ENCODE results near the gene WRAP73.
A peak's percentile ranks its signal among the peaks of the same experiment; 100 is the strongest.

The WRAP73 gene, protein sequence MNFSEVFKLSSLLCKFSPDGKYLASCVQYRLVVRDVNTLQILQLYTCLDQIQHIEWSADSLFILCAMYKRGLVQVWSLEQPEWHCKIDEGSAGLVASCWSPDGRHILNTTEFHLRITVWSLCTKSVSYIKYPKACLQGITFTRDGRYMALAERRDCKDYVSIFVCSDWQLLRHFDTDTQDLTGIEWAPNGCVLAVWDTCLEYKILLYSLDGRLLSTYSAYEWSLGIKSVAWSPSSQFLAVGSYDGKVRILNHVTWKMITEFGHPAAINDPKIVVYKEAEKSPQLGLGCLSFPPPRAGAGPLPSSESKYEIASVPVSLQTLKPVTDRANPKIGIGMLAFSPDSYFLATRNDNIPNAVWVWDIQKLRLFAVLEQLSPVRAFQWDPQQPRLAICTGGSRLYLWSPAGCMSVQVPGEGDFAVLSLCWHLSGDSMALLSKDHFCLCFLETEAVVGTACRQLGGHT

GRCh38 chr1:3649342-3650247, at the start of gene WRAP73:
WRAP73 (minus strand) TSS chr1:3650103; CDS start chr1:3649999, 104 bp downstream.
- peak; percentile 88 for DNase-seq (ENCODE audit: low read depth)

- DNase-seq (ENCODE audit: low read depth) = no peak
These were observed 49.7 kb upstream of the WRAP73 start for GRCh38 chr1:3699596-3699995.

DNA sequence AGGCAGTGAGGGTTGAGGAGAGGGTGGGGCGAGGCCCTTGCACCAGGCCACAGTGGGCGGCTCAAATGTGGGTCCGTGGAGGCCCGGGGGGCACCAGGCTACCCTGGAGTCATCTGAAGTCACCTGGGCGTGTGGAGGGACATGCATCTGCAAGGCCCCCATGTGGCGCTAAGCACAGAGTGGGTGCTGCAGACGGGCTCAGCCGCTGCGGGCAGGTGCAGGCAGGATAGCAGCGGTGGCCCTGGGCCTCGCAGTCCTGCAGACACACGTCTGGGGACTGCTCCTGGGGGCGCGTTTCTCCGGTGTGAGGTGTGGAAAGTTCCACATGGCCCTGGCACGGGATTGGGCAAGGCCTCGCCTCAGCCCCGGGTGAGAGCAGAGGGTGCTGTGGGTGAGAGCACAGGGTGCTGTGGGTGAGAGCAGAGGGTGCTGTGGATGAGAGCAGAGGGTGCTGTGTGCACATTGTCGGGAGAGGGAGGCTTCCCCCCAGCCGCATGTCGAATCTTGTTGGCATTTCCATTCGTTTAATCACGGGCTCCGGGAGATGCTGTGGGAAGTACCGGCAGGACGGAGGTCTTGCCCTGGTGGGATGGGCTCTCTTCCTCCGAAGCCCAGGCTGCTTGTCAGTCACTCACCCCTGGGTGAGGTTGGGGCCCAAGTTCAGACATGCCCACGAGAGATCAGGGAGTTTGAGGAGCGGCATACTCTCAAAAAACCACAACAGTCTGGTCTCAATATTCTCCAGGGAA, 48.9 kb upstream of the WRAP73 start:
- no peak for DNase-seq (ENCODE audit: low read depth)

GRCh38 chr1:3697810-3698209, 47.9 kb upstream of the WRAP73 start:
- DNase-seq (ENCODE audit: low read depth) = no peak

GRCh38 chr1:3697104-3697503, 47.2 kb upstream of the WRAP73 start:
- no peak for DNase-seq (ENCODE audit: low read depth)

DNA sequence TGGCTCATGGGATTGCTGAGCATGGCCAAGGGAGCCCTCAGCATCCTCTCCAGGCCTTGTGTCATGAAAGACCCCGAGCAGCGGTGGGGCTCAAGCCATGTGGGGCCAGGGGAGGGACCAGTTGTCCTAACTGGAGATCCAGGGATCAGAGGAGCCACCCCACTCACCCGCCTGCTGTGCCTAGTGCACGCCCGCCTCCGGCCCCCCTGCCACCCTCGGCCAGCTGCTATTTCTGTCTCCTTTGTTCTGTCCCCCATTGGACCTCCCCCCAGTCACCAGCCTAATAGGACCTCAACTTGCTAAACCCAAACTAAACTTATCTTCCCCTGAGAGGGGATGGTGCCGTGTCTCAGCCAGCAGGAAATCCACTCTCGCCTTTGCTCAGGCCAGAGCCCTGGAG, 46.8 kb upstream of the WRAP73 start:
- DNase-seq (ENCODE audit: low read depth) = no peak

GRCh38 chr1:3695326-3696217, 45.7 kb upstream of the WRAP73 start:
- DNase-seq (ENCODE audit: low read depth) = peak; percentile 5

DNA sequence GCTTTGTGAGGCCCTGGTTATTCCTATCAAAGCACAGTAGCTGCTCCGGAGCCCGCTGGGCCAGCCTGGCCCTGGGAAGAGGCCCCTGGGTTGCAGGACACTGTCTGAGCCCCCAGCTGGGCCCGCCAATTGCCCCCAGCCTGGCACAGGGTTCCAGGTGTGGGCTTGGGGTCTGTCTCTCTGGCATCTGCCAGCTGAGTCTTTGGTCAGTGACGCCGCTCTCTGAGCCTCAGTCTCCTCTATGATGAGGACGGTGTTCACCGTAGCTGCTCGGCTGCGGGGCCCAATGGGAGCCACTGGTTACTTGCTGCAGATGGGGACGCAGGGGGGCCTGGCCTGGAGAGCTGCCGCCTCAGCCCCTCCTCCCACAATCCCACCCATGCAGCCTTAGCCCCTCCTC, 43.4 kb upstream of the WRAP73 start:
- DNase-seq (ENCODE audit: low read depth) = no peak

GRCh38 chr1:3692598-3692997, 42.7 kb upstream of the WRAP73 start:
- no peak for DNase-seq (ENCODE audit: low read depth)

DNA sequence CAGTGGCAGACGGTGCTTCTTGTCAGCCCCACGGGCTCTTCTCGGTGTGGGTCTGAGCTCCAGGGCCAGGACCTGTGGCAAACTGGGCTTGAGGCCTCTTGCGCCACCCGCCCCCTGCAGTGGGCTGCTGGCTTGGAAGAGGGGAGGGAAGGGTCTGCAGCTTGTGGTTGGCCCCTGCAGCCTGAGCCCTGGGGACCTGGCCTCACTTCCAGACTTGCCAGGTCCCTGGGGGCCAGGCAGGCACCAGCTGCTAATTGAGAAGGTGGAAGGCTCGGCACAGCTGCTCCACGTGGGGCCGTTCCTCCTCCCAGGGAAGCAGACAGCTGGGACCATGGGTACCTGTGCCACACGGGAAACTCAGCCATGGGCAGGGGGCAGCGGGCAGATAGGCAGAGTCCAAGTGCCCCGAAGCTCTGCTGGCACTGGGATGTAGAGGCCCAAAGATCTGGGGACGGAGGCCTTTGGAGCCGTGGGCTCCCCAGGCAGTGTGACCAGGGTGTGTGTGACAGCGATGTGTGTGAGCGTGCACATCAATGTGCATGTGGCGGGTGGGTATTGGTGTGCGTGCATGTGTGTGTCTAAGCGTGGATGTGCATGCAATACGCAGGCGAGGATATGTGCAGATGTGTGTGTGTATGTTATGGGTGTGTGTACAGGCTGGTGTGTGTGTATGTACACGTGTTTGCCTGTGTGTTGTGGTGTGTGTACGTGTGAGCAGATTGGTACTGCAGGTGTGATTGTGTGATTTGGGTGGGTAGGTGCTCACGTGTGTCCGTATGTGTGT, 41.7 kb upstream of the WRAP73 start:
- no peak for DNase-seq (ENCODE audit: low read depth)

- no peak for DNase-seq (ENCODE audit: low read depth)
These were observed 40.6 kb upstream of the WRAP73 start for GRCh38 chr1:3690282-3691065.

DNA sequence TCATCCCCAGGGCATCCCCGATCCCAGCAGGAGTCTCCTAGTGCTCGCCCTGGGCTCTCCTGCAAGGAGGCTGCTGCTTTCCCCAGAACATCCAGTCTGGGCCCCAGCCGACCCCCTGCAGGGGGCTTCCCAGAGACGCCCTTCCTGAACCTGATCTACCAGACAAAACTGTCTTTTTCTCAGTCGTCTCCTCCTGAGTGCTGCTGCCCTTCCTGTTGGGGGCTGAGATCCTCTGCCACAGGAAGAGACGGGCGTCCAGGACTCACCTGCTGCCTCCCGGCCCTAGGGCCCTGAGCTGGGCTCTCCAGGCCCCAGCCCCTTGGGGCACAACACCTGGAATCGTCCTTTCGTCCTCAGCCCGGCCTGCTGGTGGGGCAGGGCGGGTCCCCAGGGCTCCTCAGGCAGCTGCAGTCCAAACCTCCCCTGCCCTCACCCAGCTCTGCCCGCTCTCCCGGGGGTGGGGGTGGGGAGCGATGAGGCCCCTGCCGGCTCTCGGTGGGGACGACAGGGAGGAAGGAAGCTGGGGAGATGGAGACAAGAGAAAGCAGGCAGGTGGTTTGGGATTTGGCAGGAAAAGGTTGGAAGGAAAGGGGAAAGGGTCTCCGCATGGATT, 39.3 kb upstream of the WRAP73 start:
- DNase-seq (ENCODE audit: low read depth) = no peak

DNA sequence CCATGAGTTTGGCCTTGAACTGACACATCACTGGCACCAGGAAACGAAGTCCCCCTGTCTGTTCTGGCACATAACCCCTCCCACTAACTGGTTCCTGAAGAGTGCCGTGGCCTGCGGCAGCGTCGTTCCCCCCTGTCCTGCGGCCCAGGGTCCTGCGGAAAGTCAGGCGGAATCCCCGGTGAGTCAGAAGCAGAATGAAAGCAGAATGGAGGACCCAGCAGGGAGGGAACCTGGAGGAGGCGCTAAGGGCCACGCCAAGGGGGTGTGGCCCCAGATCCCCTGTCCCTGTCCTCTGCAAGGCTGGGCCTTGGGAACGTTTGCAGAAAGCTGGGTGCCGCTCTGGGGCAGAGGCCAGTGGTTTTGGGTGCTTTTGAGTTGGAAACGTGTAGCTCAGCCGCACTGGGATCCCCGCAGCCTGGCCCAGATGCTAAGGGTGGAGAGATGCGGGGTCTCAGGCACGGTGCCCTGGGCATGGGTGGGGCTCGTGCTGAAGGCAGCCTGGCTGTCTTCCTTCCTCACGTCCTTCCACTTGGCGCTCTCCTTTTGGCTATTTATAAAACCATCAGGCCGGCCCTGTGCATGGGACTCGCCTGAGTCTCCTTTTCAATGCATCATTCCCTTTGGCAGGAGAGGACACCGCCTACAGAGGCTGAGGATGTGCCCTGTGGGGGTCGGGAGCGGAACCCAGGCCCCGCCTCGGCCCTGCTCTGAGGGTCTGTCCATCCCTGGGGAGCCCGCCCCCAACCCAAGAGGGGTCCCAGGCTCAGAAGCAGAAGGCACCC, 38.6 kb upstream of the WRAP73 start:
- no peak for DNase-seq (ENCODE audit: low read depth)

- DNase-seq (ENCODE audit: low read depth) = no peak
These were observed 37.6 kb upstream of the WRAP73 start for GRCh38 chr1:3687504-3687903.

DNA sequence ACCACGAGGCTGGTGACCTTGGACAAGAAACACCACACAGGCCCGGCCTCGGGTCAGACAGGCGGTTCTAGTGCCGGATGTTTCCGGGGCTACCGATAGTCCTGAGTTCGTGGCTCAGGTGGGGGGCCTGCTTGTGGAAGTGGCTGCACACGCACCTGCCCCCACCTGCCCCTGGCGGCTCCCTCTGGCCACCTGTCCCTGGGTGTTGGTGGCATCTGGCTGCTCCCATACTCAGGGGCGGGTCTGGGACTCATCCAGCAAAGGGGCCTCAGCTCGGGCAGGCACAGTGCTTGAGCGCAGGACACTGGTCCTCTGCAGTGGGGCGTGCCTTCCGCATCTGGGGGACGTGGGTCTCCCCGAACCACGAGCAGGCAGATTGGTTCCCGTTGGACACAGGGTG, 36.0 kb upstream of the WRAP73 start:
- DNase-seq (ENCODE audit: low read depth) = no peak

GRCh38 chr1:3685222-3685621, 35.3 kb upstream of the WRAP73 start:
- no peak for DNase-seq (ENCODE audit: low read depth)

GRCh38 chr1:3683992-3684391, 34.1 kb upstream of the WRAP73 start:
- DNase-seq (ENCODE audit: low read depth) = no peak

DNA sequence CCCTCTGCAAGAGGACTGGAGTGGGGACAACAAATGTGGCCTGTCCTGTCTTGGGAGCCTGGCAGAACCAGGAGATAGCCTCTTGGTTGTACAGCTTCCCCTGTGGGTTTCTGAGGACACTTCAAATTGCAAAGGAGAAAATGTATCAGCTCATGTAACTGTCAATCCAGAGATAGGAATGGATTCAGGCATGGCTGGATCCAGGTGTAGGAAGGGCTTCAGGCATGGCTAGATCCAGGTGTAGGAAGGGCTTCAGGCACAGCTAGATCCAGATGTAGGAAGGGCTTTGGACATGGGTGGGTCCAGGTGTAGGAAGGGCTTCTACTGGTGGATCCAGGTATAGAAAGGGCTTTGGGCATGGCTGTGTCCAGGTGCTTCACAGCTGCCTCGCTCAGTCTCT, 33.3 kb upstream of the WRAP73 start:
- no peak for DNase-seq (ENCODE audit: low read depth)

All from stimulated activated CD4-positive, alpha-beta T cell treated with anti-CD3 and anti-CD28 coated beads, Interleukin-2, amount 100 ng/mL, for 4 hours (primary cell).